Lower lobe of right lung (tissue), 2 donors: ENCODE results near the gene COL4A2. TPM values are rescaled to one million over a fixed set of nuclear protein-coding genes. Genes with fewer than 3 reads are reported as not detected.

Source experiments
- ATAC-seq, 2 donors: fragments of 200-7000 bp; cut with Tn5 transposase; one replicate each; pipeline ENCODE4 v1.9.1; 2020 to 2022; ENCODE audit warnings: mild to moderate bottlenecking in 2 of 2, moderate library complexity in 2 of 2
- DNase-seq: peaks from one replicate; pipeline ENCODE4 v3.0.0-alpha.2; 2020
- H3K27ac ChIP-seq: fragments of 200-600 bp; one replicate; pipeline ENCODE4 v1.8.0; 2022
- H3K27me3 ChIP-seq: fragments of 200-600 bp; one replicate; pipeline ENCODE4 v1.8.0; 2022; ENCODE audit warnings: low read depth
- H3K36me3 ChIP-seq: fragments of 200-600 bp; one replicate; pipeline ENCODE4 v1.8.0; 2022; ENCODE audit warnings: mild to moderate bottlenecking
- H3K4me1 ChIP-seq: fragments of 200-600 bp; one replicate; pipeline ENCODE4 v1.8.0; 2022
- H3K4me3 ChIP-seq: fragments of 200-600 bp; one replicate; pipeline ENCODE4 v1.8.0; 2022; ENCODE audit warnings: mild to moderate bottlenecking
- H3K9me3 ChIP-seq: fragments of 200-600 bp; one replicate; pipeline ENCODE4 v1.8.0; 2022
- CTCF ChIP-seq: fragments of 200-600 bp; IDR thresholded peaks from one replicate; pipeline ENCODE4 v1.8.0; 2022; ENCODE audit warnings: antibody characterized with exemption, mild to moderate bottlenecking
- intact Hi-C: fragments of 100-400 bp; cut with DNase I; formaldehyde crosslinking; loops from one replicate; pipeline ENCODE4 v1.11.0; 2022
- total RNA-seq: library from RNA; stranded (reverse); fragmentation: NEBNext Ultra II Directional; extraction: Animal tissue kit (Norgen Biotek cat#: 25700); gene quantifications from one replicate; pipeline ENCODE4 v1.2.1, GENCODE V29; 2021
- donor health status: DM: no; HTN: yes; CAD: no; lungs with severe emphysema.

The COL4A2 gene
- total RNA-seq, 1 donor from 2014 or later = 185 TPM

GRCh38 chr13:110377178-110377825 is 70.2 kb downstream of the COL4A2 start:
- no peak overlapping the region for H3K27ac ChIP-seq
- no peak overlapping the region for H3K4me3 ChIP-seq
- TF ChIP-seq CTCF = no peak
- H3K4me1 ChIP-seq = peaks cover 13% of the 10 kb centered on the region
- no peak for ATAC-seq
- no peaks in the 10 kb centered on the region for H3K9me3 ChIP-seq
- intact Hi-C loops = no loop called here
- no peak for DNase-seq
- no peaks in the 10 kb centered on the region for H3K27me3 ChIP-seq
- H3K36me3 ChIP-seq = no peaks in the 10 kb centered on the region

GRCh38 chr13:110377826-110378201 is 70.7 kb downstream of the COL4A2 start:
- Histone ChIP-seq H3K4me1 (peaks cover 9% of the 10 kb centered on the region), H3K27ac (no peak overlapping the region)

GRCh38 chr13:110379358-110379757 is 72.3 kb downstream of the COL4A2 start:
- DNase-seq = no peak
- no peak for ATAC-seq
- H3K9me3 ChIP-seq = no peaks in the 10 kb centered on the region
- no peak for TF ChIP-seq CTCF
- no peak overlapping the region for H3K27ac ChIP-seq
- intact Hi-C loops = no loop called here
- peaks cover 9% of the 10 kb centered on the region for H3K4me1 ChIP-seq
- H3K4me3 ChIP-seq = no peak overlapping the region
- no peaks in the 10 kb centered on the region for H3K36me3 ChIP-seq
- H3K27me3 ChIP-seq = no peaks in the 10 kb centered on the region

More at GRCh38 chr13:110377826-110378201, 70.7 kb downstream of the COL4A2 start:
- Histone ChIP-seq H3K27me3 (no peaks in the 10 kb centered on the region), H3K36me3 (no peaks in the 10 kb centered on the region), H3K9me3 (no peaks in the 10 kb centered on the region), H3K4me3 (no peak overlapping the region)
- ATAC-seq (no peak), DNase-seq (no peak)
- intact Hi-C loops = no loop called here
- no peak for TF ChIP-seq CTCF

GRCh38 chr13:110379905-110380341 is 72.8 kb downstream of the COL4A2 start:
- Histone ChIP-seq H3K9me3 (no peaks in the 10 kb centered on the region), H3K4me1 (peaks cover 9% of the 10 kb centered on the region), H3K27me3 (no peaks in the 10 kb centered on the region), H3K4me3 (no peak overlapping the region), H3K27ac (no peak overlapping the region), H3K36me3 (no peaks in the 10 kb centered on the region)
- no peak for TF ChIP-seq CTCF
- intact Hi-C loops = no loop called here
- ATAC-seq (peak in 1 of 2 donors; percentile 34), DNase-seq (no peak)

- ATAC-seq = peak in 1 of 2 donors; percentile 46
- intact Hi-C loops = no loop called here
- Histone ChIP-seq H3K4me1 (peaks cover 9% of the 10 kb centered on the region), H3K36me3 (no peaks in the 10 kb centered on the region), H3K9me3 (no peaks in the 10 kb centered on the region), H3K27me3 (no peaks in the 10 kb centered on the region), H3K4me3 (no peak overlapping the region), H3K27ac (no peak overlapping the region)
- DNase-seq = no peak
- no peak for TF ChIP-seq CTCF
Observed at GRCh38 chr13:110380359-110381028, 73.4 kb downstream of the COL4A2 start.
